HFF-Myc (cell line): ENCODE measurements around the gene ST3GAL3.

ENCODE experiments used
- DNase-seq: peaks from one replicate; pipeline ENCODE4 v3.0.0-alpha.2; 2011; ENCODE audit warnings: low read depth; ENCODE audit errors: extremely low read depth
- H3K4me3 ChIP-seq: replicated peaks from 2 replicates; pipeline ENCODE4 v1.5.1; 2011; ENCODE audit warnings: low read depth, mild to moderate bottlenecking, control low read depth, low read length
- CTCF ChIP-seq: IDR thresholded peaks from 2 replicates; pipeline ENCODE4 v1.5.1; 2012; ENCODE audit warnings: mild to moderate bottlenecking, low read depth, low read length, control low read depth; ENCODE audit errors: missing control alignments

ST3GAL3 gene

GRCh38 chr1:43844114-43844513 lies 136.8 kb downstream of the ST3GAL3 start:
- no peak for TF ChIP-seq CTCF
- no peak for DNase-seq
- H3K4me3 ChIP-seq, result no peak overlapping the region

GRCh38 chr1:43847290-43847689 lies 140.0 kb downstream of the ST3GAL3 start:
- no peak for DNase-seq
- no peak for TF ChIP-seq CTCF
- no peak overlapping the region for H3K4me3 ChIP-seq

GRCh38 chr1:43847882-43848281 lies 140.5 kb downstream of the ST3GAL3 start:
- no peak for DNase-seq
- no peak for TF ChIP-seq CTCF

GRCh38 chr1:43849670-43850069 lies 142.3 kb downstream of the ST3GAL3 start:
- no peak overlapping the region for H3K4me3 ChIP-seq
- TF ChIP-seq CTCF, result no peak
- DNase-seq, result no peak

More at GRCh38 chr1:43847882-43848281, 140.5 kb downstream of the ST3GAL3 start:
- H3K4me3 ChIP-seq, result no peak overlapping the region

GRCh38 chr1:43850591-43851233 lies 143.4 kb downstream of the ST3GAL3 start:
- DNase-seq, result no peak
- TF ChIP-seq CTCF, result no peak
- no peak overlapping the region for H3K4me3 ChIP-seq

- H3K4me3 ChIP-seq, result no peak overlapping the region
- no peak for DNase-seq
- no peak for TF ChIP-seq CTCF
Measured at GRCh38 chr1:43851561-43852338, 144.4 kb downstream of the ST3GAL3 start.
